T-helper 9 cell (primary cell): ENCODE data around the gene CACNA1B.

ENCODE experiments used
- DNase-seq: peaks from one replicate; pipeline ENCODE4 v3.0.0-alpha.2; 2020

Gene CACNA1B

GRCh38 chr9:138040446-138041430, 163.2 kb downstream of the CACNA1B start:
- no peak for DNase-seq

DNA sequence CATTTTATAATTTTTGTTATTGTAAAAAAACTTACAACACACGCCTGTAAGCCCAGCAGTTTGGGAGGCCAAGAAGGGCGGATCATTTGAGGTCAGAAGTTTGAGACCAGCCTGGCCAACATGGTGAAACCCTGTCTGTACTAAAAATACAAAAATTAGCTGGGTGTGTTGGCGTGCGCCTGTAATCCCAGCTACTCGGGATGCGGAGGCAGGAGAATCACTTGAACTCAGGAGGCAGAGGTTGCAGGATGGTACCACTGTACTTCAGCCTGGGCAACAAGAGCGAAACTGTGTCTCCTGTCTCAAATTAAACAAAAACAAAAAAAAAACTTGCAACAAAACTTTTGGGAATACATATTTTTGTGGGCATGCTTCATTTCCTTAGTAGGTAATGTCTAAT, 164.6 kb downstream of the CACNA1B start:
- no peak for DNase-seq

- DNase-seq: no peak
Observed at GRCh38 chr9:138042640-138043039, 165.1 kb downstream of the CACNA1B start.

GRCh38 chr9:138043061-138043410, 165.5 kb downstream of the CACNA1B start:
- DNase-seq: no peak

DNA sequence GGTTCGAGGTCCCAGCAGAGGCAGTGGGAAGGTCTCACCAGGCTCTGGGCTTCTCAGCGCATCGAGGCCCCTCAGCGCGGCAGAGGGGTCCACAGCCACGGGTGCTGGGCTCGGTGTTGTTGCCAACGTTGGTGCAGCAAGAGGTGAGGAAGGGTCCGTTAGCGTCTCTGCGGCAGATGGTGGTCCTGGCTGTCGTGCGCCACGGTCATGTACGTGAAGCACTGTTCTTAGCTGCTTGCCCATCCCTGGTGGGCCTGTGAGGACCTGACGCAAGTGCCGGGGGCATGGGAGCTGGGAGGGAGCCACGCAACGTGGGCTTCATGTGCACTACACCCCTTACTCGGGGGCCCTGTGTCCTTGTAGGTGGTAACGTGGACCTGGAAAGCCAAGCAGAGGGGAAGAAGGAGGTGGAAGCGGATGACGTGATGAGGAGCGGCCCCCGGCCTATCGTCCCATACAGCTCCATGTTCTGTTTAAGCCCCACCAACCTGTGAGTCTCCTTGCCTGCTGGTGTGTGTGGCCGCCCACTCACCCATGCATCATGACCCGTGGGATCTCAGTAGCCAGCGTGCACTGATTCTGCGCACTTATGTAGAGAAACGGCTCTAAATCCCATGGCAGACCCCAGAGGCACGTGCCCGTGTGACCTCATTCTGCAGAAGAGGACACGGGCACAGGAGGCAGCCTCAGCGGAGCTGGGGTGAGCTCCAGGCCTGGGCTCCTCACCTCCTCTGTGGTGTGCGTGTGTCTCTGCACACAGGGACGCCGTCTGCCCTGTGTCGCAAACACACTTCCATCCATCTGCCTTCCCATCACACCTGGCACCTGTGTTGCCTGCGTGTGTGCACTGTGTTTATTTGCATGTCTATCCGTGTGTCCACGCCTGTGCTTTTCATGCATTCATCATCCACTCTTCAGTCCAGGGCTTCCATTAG, 166.1 kb downstream of the CACNA1B start:
- DNase-seq: no peak

DNA sequence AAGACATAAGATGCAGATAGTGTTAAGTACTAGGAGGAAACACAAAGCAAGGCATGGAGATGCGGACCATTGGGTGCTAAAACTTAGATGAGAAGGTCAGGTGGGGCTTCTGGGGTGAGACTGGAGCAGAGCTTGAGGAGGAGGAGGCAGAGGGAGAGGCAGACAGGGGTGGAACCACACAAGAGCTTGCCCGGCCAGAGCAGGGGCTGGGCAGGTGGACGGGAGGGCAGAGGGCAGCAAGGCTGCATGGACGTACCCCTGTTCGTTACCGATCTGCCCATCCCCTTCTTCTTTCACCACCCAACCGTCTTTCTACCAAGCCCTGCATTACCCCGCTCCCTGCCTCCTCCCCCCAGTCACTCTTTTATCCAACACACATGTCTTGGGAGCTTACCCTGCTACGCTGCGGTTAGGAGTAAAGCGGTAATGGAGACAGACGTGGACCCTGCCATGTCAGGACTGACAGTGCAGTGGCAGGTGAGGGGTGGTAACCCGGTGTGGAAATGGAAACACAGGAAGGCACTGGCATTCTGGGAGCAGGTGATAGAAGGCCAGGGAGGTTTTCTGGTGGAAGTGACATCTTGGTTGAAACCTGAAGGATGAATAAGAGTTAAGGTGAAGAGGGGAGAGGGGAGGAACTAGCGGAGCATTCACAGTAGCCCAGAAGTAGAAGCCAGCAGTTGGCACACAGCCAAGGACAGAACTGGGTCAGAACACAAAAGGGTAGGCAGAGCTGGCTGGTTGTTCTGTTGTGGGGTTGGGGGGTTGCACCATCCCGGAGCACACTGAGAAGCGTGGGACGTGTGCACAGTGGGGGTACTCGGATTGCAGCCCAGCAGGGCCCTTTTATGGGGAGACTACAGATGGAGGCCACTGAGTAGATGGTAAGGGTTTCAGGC, 167.2 kb downstream of the CACNA1B start:
- DNase-seq: no peak

GRCh38 chr9:138045541-138046490, 168.2 kb downstream of the CACNA1B start:
- DNase-seq: no peak

DNA sequence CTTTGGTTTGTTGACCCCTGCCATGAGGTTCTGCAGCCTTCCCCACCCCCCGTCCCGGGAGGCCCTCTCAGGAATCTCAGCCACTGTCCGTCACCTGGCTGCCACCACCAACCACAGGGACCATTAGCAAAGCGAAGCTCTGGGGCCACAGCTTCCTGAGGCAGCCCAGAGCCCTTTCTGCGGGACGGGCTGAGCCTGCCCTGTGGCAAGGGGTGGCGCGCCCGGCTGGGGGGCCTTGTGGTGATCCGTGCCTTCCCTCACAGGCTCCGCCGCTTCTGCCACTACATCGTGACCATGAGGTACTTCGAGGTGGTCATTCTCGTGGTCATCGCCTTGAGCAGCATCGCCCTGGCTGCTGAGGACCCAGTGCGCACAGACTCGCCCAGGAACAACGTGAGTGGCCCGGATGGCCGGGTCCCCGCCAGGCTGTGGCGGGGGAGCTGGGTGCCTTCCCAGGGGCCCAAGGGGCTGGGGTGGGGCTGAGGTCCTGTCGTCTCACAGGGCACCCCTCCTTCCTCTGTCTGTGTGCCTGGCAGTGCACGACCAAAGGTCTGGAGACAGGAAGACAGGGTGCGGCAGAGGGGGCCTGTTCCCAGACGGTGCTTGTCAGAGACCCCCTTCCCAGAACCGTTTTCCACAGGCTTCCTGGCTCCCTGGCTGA, 169.2 kb downstream of the CACNA1B start:
- no peak for DNase-seq

- no peak for DNase-seq
Observed at GRCh38 chr9:138047469-138048040, 170.0 kb downstream of the CACNA1B start.

DNA sequence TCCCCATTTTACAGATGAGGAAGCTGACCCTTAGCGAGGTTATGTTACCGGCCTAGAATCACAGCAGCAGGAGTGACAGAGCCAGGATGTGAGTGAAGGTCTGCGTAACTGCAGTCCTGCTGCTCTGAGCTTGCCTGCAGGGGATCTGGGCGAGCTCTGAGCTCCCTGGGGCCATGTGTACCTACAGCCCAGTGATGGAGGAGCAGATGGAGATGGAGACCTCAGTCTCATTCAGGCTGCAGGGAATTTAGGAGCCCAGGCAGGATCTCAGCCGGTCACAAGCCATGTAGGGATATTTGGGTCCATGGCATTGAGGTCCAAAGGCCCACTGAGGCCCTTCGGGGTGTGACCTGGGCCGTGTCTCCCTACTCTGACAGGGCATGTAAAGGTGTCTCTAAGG, 170.6 kb downstream of the CACNA1B start:
- DNase-seq: no peak

DNA sequence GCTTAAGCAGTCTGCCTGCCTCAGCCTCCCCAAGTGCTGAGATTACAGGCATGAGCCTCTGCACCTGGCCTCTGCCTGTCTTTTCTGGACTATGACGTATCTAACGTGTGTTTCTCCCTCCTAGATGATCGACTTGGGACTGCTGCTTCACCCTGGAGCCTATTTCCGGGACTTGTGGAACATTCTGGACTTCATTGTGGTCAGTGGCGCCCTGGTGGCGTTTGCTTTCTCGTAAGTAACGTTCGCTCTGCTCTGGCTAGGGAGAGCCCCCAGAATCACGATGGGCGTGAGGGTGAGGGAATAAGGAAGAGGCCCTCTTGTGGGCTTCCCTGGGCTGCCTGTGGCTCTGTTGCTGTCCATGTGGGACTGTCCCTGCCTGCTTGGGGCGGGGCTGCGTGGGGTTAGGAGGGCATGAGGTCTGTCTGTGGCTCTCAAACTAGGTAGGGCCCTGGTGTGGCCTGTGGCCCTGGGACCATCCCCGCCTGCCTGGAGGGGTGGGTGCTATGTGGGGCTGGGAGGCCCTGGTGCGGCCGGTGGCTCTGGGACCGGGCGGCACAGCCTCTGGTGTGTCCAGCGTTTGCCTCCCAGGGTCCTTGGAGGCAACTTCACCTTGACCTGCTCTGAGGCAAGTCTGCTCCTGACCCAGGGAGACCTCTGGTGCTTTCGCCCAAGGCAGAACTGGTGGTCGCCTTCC, 171.7 kb downstream of the CACNA1B start:
- DNase-seq: no peak

GRCh38 chr9:138049779-138050471, 172.3 kb downstream of the CACNA1B start:
- no peak for DNase-seq

GRCh38 chr9:138050472-138051330, 173.1 kb downstream of the CACNA1B start:
- DNase-seq: no peak

GRCh38 chr9:138051586-138052321, 174.2 kb downstream of the CACNA1B start:
- DNase-seq: no peak

DNA sequence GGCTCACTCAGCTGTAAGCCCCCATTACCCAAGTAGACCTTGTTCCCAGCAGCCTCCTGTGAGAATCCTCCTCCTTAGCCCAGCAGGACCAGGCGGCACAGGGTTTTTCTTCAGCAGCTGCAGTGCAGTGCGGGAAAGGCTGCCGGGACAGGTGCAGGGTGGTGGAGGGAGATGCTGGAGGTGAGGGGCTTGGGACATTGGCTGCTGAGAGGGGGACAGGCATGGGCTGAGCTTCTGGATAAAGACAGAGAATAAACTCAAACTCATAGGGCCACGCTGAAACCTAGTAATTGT, 174.7 kb downstream of the CACNA1B start:
- DNase-seq: no peak

DNA sequence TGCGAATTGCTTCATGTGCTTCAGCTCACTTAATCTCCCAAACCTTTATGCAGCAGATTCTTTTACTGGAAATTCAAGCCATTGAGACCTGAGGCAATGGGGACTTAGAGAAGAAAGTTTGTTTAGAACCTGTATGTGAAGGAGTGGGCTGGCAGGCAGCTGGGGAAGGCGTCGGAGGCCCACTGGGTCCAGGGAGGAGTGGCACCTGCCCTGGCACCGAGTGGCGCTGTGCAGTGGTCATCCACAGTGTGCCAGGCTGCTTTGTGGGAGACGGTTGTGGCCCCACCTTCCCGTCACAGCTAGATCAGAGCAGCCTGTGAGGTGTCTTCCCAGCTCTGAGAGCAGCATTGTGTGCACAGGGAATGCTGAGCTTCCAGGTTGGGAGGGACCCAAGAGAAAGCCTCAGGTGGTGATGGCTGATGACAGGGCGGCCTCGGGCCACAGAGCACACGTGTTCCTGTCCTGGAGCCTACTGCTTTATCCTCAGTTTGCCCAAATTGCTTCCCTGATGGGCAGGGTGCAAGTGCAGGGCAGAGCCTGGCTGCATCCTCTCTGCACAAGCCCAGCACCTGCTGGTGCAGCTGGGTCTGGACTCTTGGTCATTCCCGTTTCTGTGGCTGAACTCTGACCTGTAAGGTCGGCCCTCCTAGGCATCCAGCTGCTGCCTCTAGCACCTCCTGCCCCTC, 175.2 kb downstream of the CACNA1B start:
- DNase-seq: no peak

DNA sequence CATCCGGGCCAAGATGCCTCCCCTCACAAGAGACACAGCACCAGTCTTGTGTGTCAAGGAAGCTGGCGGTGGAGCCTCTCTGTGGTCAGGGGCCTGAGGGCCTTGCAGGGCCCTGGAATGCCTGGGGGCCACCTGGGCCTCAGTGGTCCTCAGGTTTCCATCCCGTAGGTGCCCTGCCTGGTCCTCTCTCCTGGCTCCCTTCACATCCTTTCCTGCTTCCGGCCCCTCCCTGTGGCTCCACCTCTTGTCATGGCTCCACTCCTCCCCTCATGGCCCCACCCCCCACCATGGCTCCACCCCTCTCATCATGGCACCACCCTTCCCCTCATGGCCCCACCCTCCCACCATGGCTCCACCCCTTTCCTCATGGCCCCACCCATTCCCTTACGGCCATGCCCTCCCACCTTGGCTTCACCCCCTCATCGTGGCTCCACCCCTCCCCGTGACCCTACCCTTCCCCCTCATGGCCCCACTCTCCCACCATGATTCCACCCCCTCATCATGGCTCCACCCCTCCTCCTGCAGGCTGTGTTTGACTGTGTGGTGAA, 175.8 kb downstream of the CACNA1B start:
- no peak for DNase-seq
